Hepatocyte (in vitro differentiated cells): ENCODE results near the gene GLIS2. TPM values are rescaled to one million over a fixed set of nuclear protein-coding genes. Genes with fewer than 3 reads are reported as not detected.

Experiments used
- DNase-seq: peaks from one replicate; pipeline ENCODE4 v3.0.0-alpha.2; 2016; ENCODE audit warnings: low spot score
- H2AFZ ChIP-seq: fragments of 200-600 bp; sonication (generic); 2 replicates; pipeline ENCODE4 v1.6.0; 2016; ENCODE audit warnings: antibody characterized with exemption, mild to moderate bottlenecking
- H3K27ac ChIP-seq: fragments of 200-600 bp; sonication (generic); 2 replicates; pipeline ENCODE4 v1.5.1; 2016; ENCODE audit warnings: mild to moderate bottlenecking
- H3K27me3 ChIP-seq: fragments of 200-600 bp; sonication (generic); 2 replicates; pipeline ENCODE4 v1.6.1; 2016
- H3K36me3 ChIP-seq: fragments of 200-600 bp; sonication (generic); replicated peaks from 2 replicates; pipeline ENCODE4 v1.5.1; 2016; ENCODE audit warnings: low read depth; ENCODE audit not compliant: insufficient read depth
- H3K4me1 ChIP-seq: fragments of 200-600 bp; sonication (generic); 2 replicates; pipeline ENCODE4 v1.5.1; 2016; ENCODE audit warnings: mild to moderate bottlenecking, moderate library complexity; ENCODE audit not compliant: insufficient read depth
- H3K4me2 ChIP-seq: fragments of 200-600 bp; sonication (generic); 2 replicates; pipeline ENCODE4 v1.6.0; 2016
- H3K4me3 ChIP-seq: fragments of 200-600 bp; sonication (generic); 2 replicates; pipeline ENCODE4 v1.5.1; 2016; ENCODE audit warnings: mild to moderate bottlenecking
- H3K79me2 ChIP-seq: fragments of 200-600 bp; sonication (generic); 2 replicates; pipeline ENCODE4 v1.6.0; 2017; ENCODE audit warnings: mild to moderate bottlenecking
- H3K9me2 ChIP-seq: fragments of 200-600 bp; sonication (generic); replicated peaks from 2 replicates; pipeline ENCODE4 v1.6.0; 2017; ENCODE audit warnings: mild to moderate bottlenecking; ENCODE audit not compliant: insufficient read depth
- H3K9me3 ChIP-seq: fragments of 200-600 bp; sonication (generic); 2 replicates; pipeline ENCODE4 v1.5.1; 2016; ENCODE audit warnings: low read depth, mild to moderate bottlenecking
- H4K20me1 ChIP-seq: fragments of 200-600 bp; sonication (generic); 2 replicates; pipeline ENCODE4 v1.6.0; 2016; ENCODE audit warnings: mild to moderate bottlenecking; ENCODE audit not compliant: insufficient read depth, poor library complexity, severe bottlenecking
- EZH2 ChIP-seq: fragments of 200-600 bp; sonication (generic); IDR thresholded peaks from 2 replicates; pipeline ENCODE4 v1.6.1; 2016; ENCODE audit warnings: antibody characterized with exemption, mild to moderate bottlenecking, borderline replicate concordance
- EZH2phosphoT487 ChIP-seq: fragments of 200-600 bp; sonication (generic); IDR thresholded peaks from one replicate; pipeline ENCODE4 v1.6.1; 2018; ENCODE audit warnings: antibody characterized with exemption, mild to moderate bottlenecking, low read depth, moderate library complexity; ENCODE audit not compliant: unreplicated experiment, severe bottlenecking
- WGBS: methylation state at CpG from one replicate; pipeline ENCODE4 v1.1.6; 2016; ENCODE audit warnings: low lambda C conversion rate; ENCODE audit errors: missing lambda C conversion rate; 5-methylcytosine and 5-hydroxymethylcytosine counted together
- polyA plus RNA-seq: library from polyadenylated mRNA; unstranded; fragments of >200 nt; fragmentation: Nextera tagmentation; extraction: Ambion mirVana; gene quantifications from 2 replicates; pipeline ENCODE4 v1.2.1, GENCODE V29; 2016
- total RNA-seq: library from RNA; depleted of rRNA; stranded (reverse); fragments of >200 nt; gene quantifications from 2 replicates; pipeline ENCODE4 v1.2.3, GENCODE V29; 2014
- TF ChIP-seq, protein P1 (sequence below): fragments of 200-600 bp; sonication (generic); IDR thresholded peaks from 2 replicates; pipeline ENCODE4 v1.5.1; 2016; ENCODE audit warnings: antibody characterized with exemption, mild to moderate bottlenecking; ENCODE audit not compliant: poor library complexity

GLIS2 gene
- total and polyA plus RNA-seq, 2 experiments from 2014 or later = 3.6 to 11.3 TPM

DNA sequence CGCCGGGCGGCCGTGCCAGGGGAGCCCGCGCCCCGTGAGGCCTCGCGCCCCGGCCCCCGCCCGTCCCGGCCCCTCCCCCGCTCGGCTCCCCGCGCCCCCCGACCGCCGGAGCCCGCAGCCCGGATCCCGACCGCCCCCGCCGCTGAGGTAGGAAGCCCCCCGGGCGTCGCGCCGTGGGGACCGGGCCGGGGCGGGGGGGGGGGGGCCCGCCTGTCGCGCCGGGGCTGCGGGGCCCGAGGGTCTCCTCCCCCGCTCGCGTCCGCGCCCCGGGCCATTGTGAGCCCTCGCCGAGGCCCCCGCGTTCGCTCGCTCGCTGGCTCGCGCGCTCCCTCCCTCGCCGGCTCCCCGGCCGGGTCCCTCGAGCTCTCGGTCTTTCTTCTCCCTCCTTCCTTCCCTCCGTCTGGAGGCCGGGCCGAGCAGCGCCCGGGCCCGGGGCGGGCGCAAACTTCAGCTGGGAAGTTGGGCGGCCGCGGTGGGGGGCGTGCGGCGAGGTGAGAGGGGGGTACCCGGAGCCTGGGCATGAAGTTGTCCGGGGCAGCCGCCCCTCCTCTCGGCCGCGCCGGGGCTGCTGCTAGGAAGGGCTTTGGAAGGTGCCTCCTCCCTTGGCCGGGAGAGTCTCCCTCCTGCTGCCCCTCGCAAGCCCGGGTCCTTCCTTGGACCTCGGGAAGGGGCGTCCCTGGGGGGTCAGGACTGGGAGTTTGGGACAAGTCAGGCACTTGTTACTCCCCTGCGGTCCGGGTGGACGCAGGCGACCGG lies 419 bp downstream of the GLIS2 start:
- Histone ChIP-seq H3K79me2 (peaks cover 54% of the 10 kb centered on the region), H3K4me3 (peak overlapping the region; percentile 86), H3K4me2 (peak overlapping the region; percentile 97), H3K4me1 (peaks cover 49% of the 10 kb centered on the region), H3K36me3 (no peaks in the 10 kb centered on the region), H3K9me3 (no peaks in the 10 kb centered on the region), H3K27me3 (no peaks in the 10 kb centered on the region), H4K20me1 (peaks cover 44% of the 10 kb centered on the region), H2AFZ (no peak overlapping the region), H3K9me2 (no peaks in the 10 kb centered on the region), H3K27ac (peak overlapping the region; percentile 93)
- peak; percentile 69 for DNase-seq
- TF ChIP-seq EZH2phosphoT487 = no peak
- no peak for TF ChIP-seq EZH2
- TF ChIP-seq, protein P1, sequence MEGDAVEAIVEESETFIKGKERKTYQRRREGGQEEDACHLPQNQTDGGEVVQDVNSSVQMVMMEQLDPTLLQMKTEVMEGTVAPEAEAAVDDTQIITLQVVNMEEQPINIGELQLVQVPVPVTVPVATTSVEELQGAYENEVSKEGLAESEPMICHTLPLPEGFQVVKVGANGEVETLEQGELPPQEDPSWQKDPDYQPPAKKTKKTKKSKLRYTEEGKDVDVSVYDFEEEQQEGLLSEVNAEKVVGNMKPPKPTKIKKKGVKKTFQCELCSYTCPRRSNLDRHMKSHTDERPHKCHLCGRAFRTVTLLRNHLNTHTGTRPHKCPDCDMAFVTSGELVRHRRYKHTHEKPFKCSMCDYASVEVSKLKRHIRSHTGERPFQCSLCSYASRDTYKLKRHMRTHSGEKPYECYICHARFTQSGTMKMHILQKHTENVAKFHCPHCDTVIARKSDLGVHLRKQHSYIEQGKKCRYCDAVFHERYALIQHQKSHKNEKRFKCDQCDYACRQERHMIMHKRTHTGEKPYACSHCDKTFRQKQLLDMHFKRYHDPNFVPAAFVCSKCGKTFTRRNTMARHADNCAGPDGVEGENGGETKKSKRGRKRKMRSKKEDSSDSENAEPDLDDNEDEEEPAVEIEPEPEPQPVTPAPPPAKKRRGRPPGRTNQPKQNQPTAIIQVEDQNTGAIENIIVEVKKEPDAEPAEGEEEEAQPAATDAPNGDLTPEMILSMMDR = no peak
- WGBS = 3% methylated on average over 21 of the region's 93 CpGs

DNA sequence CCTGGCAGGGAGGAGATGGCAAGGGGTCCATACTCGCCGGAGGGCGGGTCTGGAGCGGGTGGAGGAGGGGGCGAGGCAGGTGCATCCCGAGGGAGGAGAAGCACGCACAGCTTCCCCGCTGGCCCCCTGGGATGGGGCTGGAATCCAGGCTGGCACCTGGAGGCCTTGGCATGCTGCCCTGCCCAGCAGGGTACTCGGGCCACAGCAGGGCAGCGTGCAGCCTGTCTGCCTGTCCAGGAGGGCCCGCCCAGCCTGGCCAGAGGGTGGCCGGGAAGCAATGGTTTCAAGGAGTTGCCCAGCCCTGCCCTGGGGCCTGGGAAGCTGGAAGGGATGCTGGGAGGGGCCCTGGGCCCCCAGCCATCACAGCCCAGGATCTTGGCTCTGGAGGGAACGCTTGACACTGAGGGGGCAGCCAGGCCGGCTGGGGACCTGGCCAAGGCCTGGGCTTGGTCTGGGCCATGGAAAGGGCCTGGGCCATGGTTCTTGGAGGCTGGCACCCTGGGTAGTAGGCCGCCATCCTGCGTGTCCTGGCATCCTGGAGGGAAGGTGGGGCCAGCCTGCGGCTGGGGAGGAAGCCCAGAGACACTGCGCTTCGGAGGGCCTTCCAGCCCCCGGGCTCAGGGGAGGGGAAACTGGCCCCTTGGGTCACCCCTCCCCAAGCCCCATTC lies 1.1 kb downstream of the GLIS2 start:
- no peaks in the 10 kb centered on the region for H3K9me2 ChIP-seq
- peak overlapping the region; percentile 86 for H3K4me3 ChIP-seq
- H3K36me3 ChIP-seq = no peaks in the 10 kb centered on the region
- TF ChIP-seq EZH2phosphoT487 (no peak), EZH2 (no peak)
- TF ChIP-seq, protein P1 = no peak
- no peak overlapping the region for H2AFZ ChIP-seq
- peak overlapping the region; percentile 93 for H3K27ac ChIP-seq
- H3K27me3 ChIP-seq = no peaks in the 10 kb centered on the region
- peak; percentile 56 for DNase-seq
- H3K4me2 ChIP-seq = peak overlapping the region; percentile 97
- H3K79me2 ChIP-seq = peaks cover 61% of the 10 kb centered on the region
- no peaks in the 10 kb centered on the region for H3K9me3 ChIP-seq
- peaks cover 50% of the 10 kb centered on the region for H4K20me1 ChIP-seq
- WGBS = 26% methylated on average over 18 of the region's 20 CpGs
- H3K4me1 ChIP-seq = peaks cover 49% of the 10 kb centered on the region

DNA sequence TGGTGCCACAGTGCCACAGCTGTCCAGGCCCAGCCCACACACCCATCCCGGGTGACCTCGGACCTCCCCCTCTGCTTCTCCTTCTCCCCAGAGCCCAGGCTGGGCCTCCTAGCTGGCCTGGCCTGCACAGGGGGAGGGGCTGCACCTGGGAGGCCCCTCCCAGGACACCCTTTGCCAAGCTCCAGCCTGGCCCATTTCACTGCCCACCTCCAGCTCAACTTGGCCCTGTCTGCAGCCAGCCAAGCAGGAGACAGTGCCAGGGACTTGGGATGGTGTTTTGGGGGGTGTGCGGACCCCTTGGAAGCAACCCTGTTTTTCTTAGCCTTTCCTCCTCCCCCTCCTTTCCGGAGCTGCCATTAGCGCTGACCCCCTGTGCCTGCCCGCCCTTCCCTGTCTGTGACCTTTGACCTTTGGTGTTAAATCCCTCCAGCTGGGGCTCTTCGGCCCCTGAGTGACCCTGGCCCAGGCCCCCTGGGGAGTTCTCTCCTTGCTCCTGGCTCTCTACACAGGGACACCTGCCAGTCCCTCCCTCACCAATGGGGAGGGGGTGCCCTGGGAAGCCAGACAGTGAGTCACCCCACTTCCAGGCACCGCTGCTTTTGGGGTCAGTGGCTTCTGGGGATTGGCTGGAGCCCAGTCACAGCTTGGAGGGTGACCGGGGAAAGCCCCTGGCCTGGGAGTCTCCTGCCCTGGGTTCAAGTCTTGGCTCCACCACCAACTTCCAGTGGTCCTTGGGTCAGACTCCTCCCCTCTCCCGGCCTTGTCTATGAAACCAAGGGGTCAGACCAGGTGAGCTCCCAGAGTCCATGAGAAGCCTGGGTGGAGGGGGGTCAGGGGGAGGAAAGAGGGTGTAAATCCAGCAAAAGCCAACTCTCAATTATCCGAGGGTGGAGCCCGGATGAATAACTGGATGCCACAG lies 1.9 kb downstream of the GLIS2 start:
- Histone ChIP-seq H3K36me3 (no peaks in the 10 kb centered on the region), H3K4me2 (peak overlapping the region; percentile 97), H3K9me3 (no peaks in the 10 kb centered on the region), H2AFZ (no peak overlapping the region), H3K79me2 (peaks cover 69% of the 10 kb centered on the region), H3K4me1 (peaks cover 51% of the 10 kb centered on the region), H4K20me1 (peaks cover 50% of the 10 kb centered on the region), H3K9me2 (no peaks in the 10 kb centered on the region), H3K27ac (peak overlapping the region; percentile 93), H3K27me3 (no peaks in the 10 kb centered on the region), H3K4me3 (no peak overlapping the region)
- peak; percentile 63 for DNase-seq
- WGBS = 53% methylated on average over 12 of the region's 12 CpGs
- TF ChIP-seq EZH2 = no peak
- TF ChIP-seq EZH2phosphoT487 = no peak
- TF ChIP-seq, protein P1 = no peak
